H9 (cell line): ENCODE measurements around the gene MYOM3. TPM values are rescaled to one million over a fixed set of nuclear protein-coding genes. Genes with fewer than 3 reads are reported as not detected.

Source experiments
- DNase-seq: peaks from one replicate; pipeline ENCODE4 v3.0.0-alpha.2; 2017
- H2AFZ ChIP-seq: one replicate; pipeline ENCODE4 v1.6.1; 2013; ENCODE audit warnings: mild to moderate bottlenecking, low read length, control low read depth, moderate library complexity
- H2AK5ac ChIP-seq: 2 replicates; pipeline ENCODE4 v1.6.1; 2013; ENCODE audit warnings: low read length, control low read depth, mixed read lengths; ENCODE audit not compliant: insufficient read length
- H2BK120ac ChIP-seq: one replicate; pipeline ENCODE4 v1.6.1; 2013; ENCODE audit warnings: low read depth, mild to moderate bottlenecking, low read length, control low read depth, inconsistent platforms; ENCODE audit not compliant: poor library complexity, severe bottlenecking
- H2BK12ac ChIP-seq: 2 replicates; pipeline ENCODE4 v1.6.1; 2013; ENCODE audit warnings: low read length, control low read depth, mixed read lengths, low read depth; ENCODE audit not compliant: insufficient read length
- H2BK15ac ChIP-seq: 2 replicates; pipeline ENCODE4 v1.6.1; 2013; ENCODE audit warnings: low read depth, low read length, control low read depth
- H2BK20ac ChIP-seq: one replicate; pipeline ENCODE4 v1.6.1; 2013; ENCODE audit warnings: low read depth, mild to moderate bottlenecking, low read length, control low read depth, inconsistent platforms; ENCODE audit not compliant: poor library complexity, severe bottlenecking
- H2BK5ac ChIP-seq: 2 replicates; pipeline ENCODE4 v1.6.1; 2013; ENCODE audit warnings: low read length, control low read depth, mixed read lengths; ENCODE audit not compliant: insufficient read length
- H3K14ac ChIP-seq: 2 replicates; pipeline ENCODE4 v1.6.1; 2013; ENCODE audit warnings: low read length, control low read depth; ENCODE audit not compliant: insufficient read depth
- H3K18ac ChIP-seq: 2 replicates; pipeline ENCODE4 v1.6.1; 2013; ENCODE audit warnings: low read depth, mild to moderate bottlenecking, mixed read lengths, low read length, control low read depth; ENCODE audit not compliant: insufficient read length
- H3K23ac ChIP-seq: 2 replicates; pipeline ENCODE4 v1.6.1; 2013; ENCODE audit warnings: low read length, control low read depth, mixed read lengths, low read depth; ENCODE audit not compliant: insufficient read length
- H3K23me2 ChIP-seq: 2 replicates; pipeline ENCODE4 v1.6.1; 2013; ENCODE audit warnings: low read depth, mild to moderate bottlenecking, mixed read lengths, low read length, control low read depth; ENCODE audit not compliant: insufficient read length, poor library complexity, severe bottlenecking
- H3K27ac ChIP-seq: 2 replicates; pipeline ENCODE4 v1.5.1; 2013; ENCODE audit warnings: low read length, control low read depth, mixed read lengths, low read depth; ENCODE audit not compliant: insufficient read length
- H3K27me3 ChIP-seq: 2 replicates; pipeline ENCODE4 v1.6.1; 2013; ENCODE audit warnings: low read length, control low read depth, inconsistent platforms; ENCODE audit not compliant: insufficient read depth
- H3K4ac ChIP-seq: 2 replicates; pipeline ENCODE4 v1.6.1; 2013; ENCODE audit warnings: low read depth, mild to moderate bottlenecking, control low read depth, inconsistent platforms, low read length, moderate library complexity
- H3K4me1 ChIP-seq: 2 replicates; pipeline ENCODE4 v1.6.1; 2013; ENCODE audit warnings: low read length, control low read depth, inconsistent platforms; ENCODE audit not compliant: insufficient read depth
- H3K4me2 ChIP-seq: 2 replicates; pipeline ENCODE4 v1.6.1; 2013; ENCODE audit warnings: low read length, control low read depth, mixed read lengths; ENCODE audit not compliant: insufficient read length, insufficient read depth
- H3K56ac ChIP-seq: 2 replicates; pipeline ENCODE4 v1.6.1; 2013; ENCODE audit warnings: low read depth, mild to moderate bottlenecking, mixed read lengths, low read length, control low read depth; ENCODE audit not compliant: insufficient read length
- H3K79me1 ChIP-seq: 2 replicates; pipeline ENCODE4 v1.6.1; 2013; ENCODE audit warnings: low read depth, mild to moderate bottlenecking, moderate library complexity, low read length, control low read depth, inconsistent platforms; ENCODE audit not compliant: insufficient read depth, poor library complexity, severe bottlenecking
- H3K79me2 ChIP-seq: 2 replicates; pipeline ENCODE4 v1.6.1; 2013; ENCODE audit warnings: low read length, control low read depth, inconsistent platforms; ENCODE audit not compliant: insufficient read depth
- H3K9ac ChIP-seq: 2 replicates; pipeline ENCODE4 v1.6.1; 2013; ENCODE audit warnings: low read length, control low read depth, mixed read lengths; ENCODE audit not compliant: insufficient read length; ENCODE audit errors: extremely low read depth
- H3K9me3 ChIP-seq: one replicate; pipeline ENCODE4 v1.6.1; 2013; ENCODE audit warnings: low read depth, low read length, inconsistent platforms; ENCODE audit not compliant: control insufficient read depth
- H3T11ph ChIP-seq: one replicate; pipeline ENCODE4 v1.6.1; 2013; ENCODE audit warnings: mild to moderate bottlenecking, low read length, control low read depth, inconsistent platforms
- H4K20me1 ChIP-seq: one replicate; pipeline ENCODE4 v1.6.1; 2013; ENCODE audit not compliant: control insufficient read depth, insufficient read length, insufficient read depth
- H4K5ac ChIP-seq: 2 replicates; pipeline ENCODE4 v1.6.1; 2013; ENCODE audit warnings: low read depth, mild to moderate bottlenecking, mixed read lengths, low read length, control low read depth; ENCODE audit not compliant: insufficient read length
- H4K8ac ChIP-seq: replicated peaks from 2 replicates; pipeline ENCODE4 v1.6.1; 2013; ENCODE audit warnings: low read length, control low read depth, mixed read lengths, low read depth; ENCODE audit not compliant: insufficient read length
- H4K91ac ChIP-seq: 2 replicates; pipeline ENCODE4 v1.6.1; 2013; ENCODE audit warnings: low read depth, mild to moderate bottlenecking, moderate library complexity, mixed read lengths, low read length, control low read depth; ENCODE audit not compliant: insufficient read length
- H3K27ac Mint-ChIP-seq, 3 experiments: 2 replicates in 2 of 3; 3 replicates in 1 of 3; pipeline ENCODE4 v1.8.0; 2020 to 2021; ENCODE audit warnings: mixed read lengths in 3 of 3, mild to moderate bottlenecking in 1 of 3, moderate library complexity in 1 of 3
- H3K27me3 Mint-ChIP-seq: 2 replicates; pipeline ENCODE4 v1.8.0; 2021; ENCODE audit warnings: low read depth, mild to moderate bottlenecking, moderate library complexity, mixed read lengths
- H3K36me3 Mint-ChIP-seq, 3 experiments: 2 replicates in 2 of 3; 3 replicates in 1 of 3; pipeline ENCODE4 v1.8.0; 2020 to 2021; ENCODE audit warnings: low read depth in 3 of 3, mixed read lengths in 3 of 3; ENCODE audit not compliant: insufficient read depth in 1 of 3
- H3K4me1 Mint-ChIP-seq, 2 experiments: 2 replicates each; pipeline ENCODE4 v1.8.0; 2020; ENCODE audit warnings: mixed read lengths in 2 of 2
- H3K4me3 Mint-ChIP-seq, 2 experiments: 2 replicates in 1 of 2; 3 replicates in 1 of 2; pipeline ENCODE4 v1.8.0; 2020 to 2021; ENCODE audit warnings: mild to moderate bottlenecking in 2 of 2, mixed read lengths in 2 of 2, moderate library complexity in 1 of 2
- H3K9me3 Mint-ChIP-seq, 2 experiments: 2 replicates in 1 of 2; 3 replicates in 1 of 2; pipeline ENCODE4 v1.8.0; 2020; ENCODE audit warnings: mild to moderate bottlenecking in 2 of 2, mixed read lengths in 2 of 2, moderate library complexity in 1 of 2
- CTCF ChIP-seq: fragments of 200-600 bp; sonication (generic); conservative IDR thresholded peaks from 3 replicates; pipeline ENCODE4 v1.8.0; 2021; ENCODE audit warnings: antibody characterized with exemption, mild to moderate bottlenecking
- WGBS: extraction: QIAGEN DNeasy Blood & Tissue Kit; methylation state at CpG from one replicate; pipeline ENCODE4 v1.1.7; 2013; ENCODE audit warnings: missing lambda C conversion rate, low lambda C conversion rate, mixed read lengths; ENCODE audit not compliant: insufficient read length; ENCODE audit errors: extremely low coverage; 5-methylcytosine and 5-hydroxymethylcytosine counted together
- total RNA-seq: library from RNA; stranded (reverse); gene quantifications from 2 replicates; pipeline ENCODE4 v1.2.1, GENCODE V29; 2021

The MYOM3 gene
- total RNA-seq, 1 experiment from 2014 or later: 0.11 TPM

GRCh38 chr1:24089027-24089742, 22.8 kb downstream of the MYOM3 start:
- no peak overlapping the region for H4K8ac ChIP-seq
- H3K4me2 ChIP-seq: no peak overlapping the region
- no peak for DNase-seq
- H3K4ac ChIP-seq: no peak overlapping the region
- no peak overlapping the region for H2BK20ac ChIP-seq
- peaks cover 0 to 3% of the 10 kb centered on the region in 2 experiments; a peak in 3 of 4 replicates for H3K4me1 Mint-ChIP-seq
- H3K56ac ChIP-seq: no peak overlapping the region
- H3K23me2 ChIP-seq: no peaks in the 10 kb centered on the region
- no peaks in the 10 kb centered on the region for H3K27me3 ChIP-seq
- no peak overlapping the region; the same call in 1 of the 2 replicates for H3K14ac ChIP-seq
- H4K91ac ChIP-seq: no peak overlapping the region
- H2BK12ac ChIP-seq: no peak overlapping the region
- H2BK5ac ChIP-seq: no peak overlapping the region
- H2BK120ac ChIP-seq: no peak overlapping the region
- no peaks in the 10 kb centered on the region; a peak in 1 of 5 replicates for H3K9me3 Mint-ChIP-seq
- WGBS: no CpG with 5 or more reads among the region's 14 CpGs
- no peaks in the 10 kb centered on the region for H4K20me1 ChIP-seq
- no peaks in the 10 kb centered on the region for H3K79me1 ChIP-seq
- H4K5ac ChIP-seq: no peak overlapping the region
- H2AFZ ChIP-seq: no peak overlapping the region
- no peak overlapping the region for H3K4me3 Mint-ChIP-seq
- no peak overlapping the region for H2AK5ac ChIP-seq
- H3K9me3 ChIP-seq: no peaks in the 10 kb centered on the region
- no peak for TF ChIP-seq CTCF
- no peak overlapping the region for H3K27ac ChIP-seq
- H3K27me3 Mint-ChIP-seq: no peaks in the 10 kb centered on the region; the same call in none of the 2 replicates
- no peaks in the 10 kb centered on the region for H3K36me3 Mint-ChIP-seq
- no peak overlapping the region for H3K27ac Mint-ChIP-seq
- no peak overlapping the region for H3K18ac ChIP-seq
- H3K23ac ChIP-seq: no peak overlapping the region
- H3K79me2 ChIP-seq: no peaks in the 10 kb centered on the region
- no peak overlapping the region for H3T11ph ChIP-seq
- no peak overlapping the region for H3K9ac ChIP-seq
- no peaks in the 10 kb centered on the region for H3K4me1 ChIP-seq
- no peak overlapping the region for H2BK15ac ChIP-seq
